ENCODE measurements around the gene TRIM59.

Gene TRIM59, protein sequence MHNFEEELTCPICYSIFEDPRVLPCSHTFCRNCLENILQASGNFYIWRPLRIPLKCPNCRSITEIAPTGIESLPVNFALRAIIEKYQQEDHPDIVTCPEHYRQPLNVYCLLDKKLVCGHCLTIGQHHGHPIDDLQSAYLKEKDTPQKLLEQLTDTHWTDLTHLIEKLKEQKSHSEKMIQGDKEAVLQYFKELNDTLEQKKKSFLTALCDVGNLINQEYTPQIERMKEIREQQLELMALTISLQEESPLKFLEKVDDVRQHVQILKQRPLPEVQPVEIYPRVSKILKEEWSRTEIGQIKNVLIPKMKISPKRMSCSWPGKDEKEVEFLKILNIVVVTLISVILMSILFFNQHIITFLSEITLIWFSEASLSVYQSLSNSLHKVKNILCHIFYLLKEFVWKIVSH

DNA sequence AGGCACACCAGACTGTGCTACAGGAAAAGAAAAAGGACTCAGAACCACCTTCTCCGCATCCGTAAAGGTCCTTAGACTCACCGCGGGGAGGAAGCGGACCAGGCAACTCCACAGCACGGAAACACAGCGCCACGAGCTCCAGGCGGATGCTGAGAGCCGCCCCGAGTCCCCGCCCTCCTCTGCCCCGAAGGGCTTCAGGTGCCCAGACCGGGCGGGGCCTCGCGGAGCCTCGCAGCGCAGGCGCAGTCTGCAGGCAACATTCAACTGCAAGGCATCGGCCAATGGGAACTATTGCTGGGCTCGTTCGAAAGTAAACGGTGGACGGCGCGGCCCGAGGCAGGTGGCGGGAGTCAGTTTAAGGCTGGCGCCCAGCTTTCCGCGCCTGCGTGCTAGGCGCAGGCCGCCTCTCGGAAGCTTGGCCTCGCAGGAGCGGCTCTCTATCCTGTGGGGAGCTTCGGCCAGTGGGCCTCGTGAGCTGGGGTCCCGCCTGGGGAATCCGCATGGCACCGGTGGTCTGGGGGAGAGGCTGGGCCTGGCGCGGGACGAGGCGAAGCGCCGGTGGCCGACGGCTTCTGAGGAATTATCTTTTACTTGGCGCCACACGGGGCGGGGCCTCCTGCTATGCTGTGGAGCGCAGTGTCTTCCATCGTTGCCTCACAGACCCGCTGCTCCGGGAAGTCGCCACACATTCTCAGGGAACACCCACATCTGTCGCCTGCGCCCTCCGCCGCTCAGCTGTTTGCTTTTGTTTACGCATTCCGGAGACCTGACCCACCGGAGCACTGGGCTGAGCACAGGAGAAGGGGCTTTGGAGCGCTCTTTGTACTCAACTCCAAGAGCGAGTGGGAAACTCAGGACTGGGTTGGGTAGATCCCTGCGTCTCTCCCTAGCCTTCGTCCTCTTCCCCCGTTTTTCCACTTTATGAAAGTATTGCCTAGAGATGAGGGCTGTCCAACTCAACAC lies at the start of gene TRIM59:
Gene TRIM59 (minus strand): TSS at position 151 of the 963 bp plus-strand sequence. CDS start 10,603 bp downstream, outside the sequence.
- DNase-seq (ENCODE audit: low read depth), result peak; percentile 93

DNA sequence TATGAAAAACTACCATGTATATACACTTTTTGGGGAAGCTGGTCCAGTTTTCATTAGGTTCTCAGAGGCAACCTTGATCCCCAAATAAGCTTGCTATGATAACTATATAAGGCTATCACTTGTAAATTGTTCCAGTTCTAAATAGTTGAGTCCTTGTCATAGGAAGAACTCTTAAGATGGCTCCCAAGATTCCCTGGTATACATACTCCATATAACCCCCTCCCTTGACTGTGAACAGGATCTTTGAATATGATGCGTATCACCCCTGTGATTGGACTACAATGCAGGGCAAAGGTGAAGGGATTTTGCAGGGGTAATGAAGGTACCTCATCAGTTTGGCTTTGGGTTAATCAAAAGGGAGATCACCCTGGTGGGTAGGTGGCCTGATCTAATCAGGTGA lies 48.6 kb upstream of the TRIM59 start:
- no peak for DNase-seq (ENCODE audit: low read depth)

DNA sequence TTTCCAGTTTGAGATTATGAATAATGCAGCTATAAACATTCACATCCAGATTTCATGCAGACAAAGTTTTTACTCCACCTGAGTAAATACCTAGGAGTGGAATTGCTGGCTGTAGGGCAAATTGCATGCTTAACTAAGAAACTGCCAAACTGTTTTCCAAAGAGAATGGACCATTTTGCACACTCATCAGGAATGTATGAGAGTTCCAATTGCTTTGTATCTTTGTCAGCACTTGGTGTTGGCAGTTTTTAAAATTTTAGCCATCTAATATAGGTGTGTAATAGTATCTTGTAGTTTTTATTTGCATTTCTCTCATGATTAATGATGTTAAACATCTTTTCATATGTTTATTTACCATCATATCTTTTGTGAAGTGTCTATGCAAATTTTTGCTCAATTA lies 40.6 kb upstream of the TRIM59 start:
- no peak for DNase-seq (ENCODE audit: low read depth)

DNA sequence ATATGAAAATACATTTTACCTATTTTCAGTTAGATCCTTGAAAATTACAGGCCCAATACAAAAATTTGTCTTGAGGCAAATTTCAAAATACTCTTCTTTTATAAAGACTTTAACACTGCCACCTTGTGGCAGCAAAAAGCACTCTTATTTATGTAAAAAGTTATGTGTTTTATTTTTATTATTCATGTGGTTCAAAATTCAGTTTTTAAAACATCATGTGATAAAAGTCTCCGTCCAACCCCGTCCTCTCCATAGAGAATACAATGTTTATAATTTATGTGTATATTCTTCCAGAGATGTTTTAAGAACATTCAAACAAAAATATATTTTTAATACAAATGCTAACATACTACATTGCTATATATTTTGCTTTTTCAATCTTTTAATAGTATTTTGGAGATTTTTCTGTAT lies 36.9 kb upstream of the TRIM59 start:
- no peak for DNase-seq (ENCODE audit: low read depth)

DNA sequence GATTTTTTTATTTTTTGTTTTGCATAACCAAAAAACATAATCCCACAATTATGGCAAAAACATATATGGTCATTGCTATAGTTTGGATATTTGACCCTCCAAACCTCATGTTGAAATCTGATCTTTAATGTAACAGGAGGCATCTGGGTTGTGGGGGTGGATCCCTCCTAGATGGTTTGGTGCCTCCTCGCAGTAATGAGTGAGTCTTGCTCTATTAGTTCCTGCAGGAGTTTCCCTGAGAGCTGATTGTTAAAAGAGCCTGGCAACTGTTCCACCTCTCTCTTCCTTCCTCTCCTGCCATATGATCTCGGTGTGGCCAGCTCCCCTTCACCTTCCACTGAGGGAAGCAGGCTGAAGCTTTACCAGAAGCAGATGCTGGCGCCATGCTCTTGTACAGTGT lies 33.2 kb upstream of the TRIM59 start:
- no peak for DNase-seq (ENCODE audit: low read depth)

DNA sequence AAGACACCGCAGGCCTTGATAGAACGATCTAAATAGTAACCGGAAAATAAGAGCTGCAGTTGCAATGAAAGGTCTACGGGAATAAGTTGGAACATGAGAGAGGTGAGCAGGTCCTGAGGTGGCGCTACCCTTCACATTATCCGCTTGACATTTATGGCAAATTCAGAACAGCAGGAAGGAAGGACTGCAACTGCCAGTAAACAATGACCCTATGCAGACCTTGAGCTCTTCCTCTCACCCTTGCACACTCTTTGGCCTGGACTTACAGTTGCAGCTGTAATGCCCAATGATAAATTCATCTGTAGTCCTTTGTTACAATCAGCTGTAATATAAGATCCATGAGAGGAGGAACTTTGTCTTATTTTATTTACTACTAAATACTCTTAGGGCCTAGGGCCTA lies 32.3 kb upstream of the TRIM59 start:
- no peak for DNase-seq (ENCODE audit: low read depth)

DNA sequence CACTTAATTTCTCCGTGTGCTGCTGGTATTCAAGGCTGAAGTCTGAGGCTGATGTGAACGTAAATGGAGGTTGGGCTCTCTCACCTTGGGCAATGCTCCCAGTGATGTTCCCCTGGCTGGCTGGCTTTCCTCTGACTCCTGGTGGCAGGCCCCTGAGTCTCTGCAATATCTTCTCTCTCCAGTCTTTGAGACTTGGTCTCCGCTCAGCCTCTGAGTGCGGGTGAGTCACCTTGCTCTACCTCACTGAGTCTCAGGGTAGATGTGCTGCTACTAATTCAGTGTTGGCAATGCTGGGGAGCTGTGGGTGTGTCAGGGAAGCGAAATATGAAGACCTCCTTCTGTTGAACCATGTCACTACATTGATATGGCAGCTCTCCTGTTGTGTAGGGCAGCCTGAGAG lies 31.3 kb upstream of the TRIM59 start:
- no peak for DNase-seq (ENCODE audit: low read depth)

DNA sequence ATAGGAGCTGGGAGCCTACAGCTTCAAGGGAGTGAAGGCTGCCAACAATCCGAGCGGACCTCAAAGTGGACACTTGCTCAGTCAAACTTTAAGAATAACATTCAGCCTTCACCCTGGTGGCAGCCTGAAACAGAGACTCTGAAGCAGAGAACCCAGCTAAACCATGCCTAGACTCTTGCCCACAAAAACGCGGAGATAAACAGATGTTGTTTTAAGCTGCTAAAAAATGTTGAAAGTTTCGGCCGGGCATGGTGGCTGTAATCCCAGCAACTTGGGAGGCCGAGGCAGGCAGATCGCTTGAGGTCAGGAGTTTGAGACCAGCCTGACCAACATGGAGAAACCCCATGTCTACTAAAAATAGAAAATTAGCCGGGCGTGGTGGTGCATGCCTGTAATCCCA lies 29.8 kb upstream of the TRIM59 start:
- no peak for DNase-seq (ENCODE audit: low read depth)

DNA sequence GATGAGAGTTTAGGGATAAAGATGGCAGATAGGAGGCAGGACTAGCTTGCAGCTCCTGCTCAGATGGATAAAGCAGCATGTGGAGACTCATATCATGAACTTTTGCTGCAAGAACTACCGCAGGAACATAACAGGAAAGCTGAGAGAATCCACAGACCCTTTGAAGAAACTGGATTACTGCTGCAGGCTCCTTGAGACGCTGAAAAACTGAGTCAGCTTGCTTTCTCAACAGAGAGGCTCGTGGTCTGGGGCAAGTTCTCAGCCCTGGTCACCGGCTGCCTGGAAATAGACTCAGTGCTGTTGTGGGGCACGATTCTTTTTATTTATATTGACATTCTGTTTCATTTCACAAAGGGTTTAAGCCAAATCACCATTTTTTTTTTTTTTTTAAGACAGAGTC lies 28.8 kb upstream of the TRIM59 start:
- DNase-seq (ENCODE audit: low read depth), result no peak

DNA sequence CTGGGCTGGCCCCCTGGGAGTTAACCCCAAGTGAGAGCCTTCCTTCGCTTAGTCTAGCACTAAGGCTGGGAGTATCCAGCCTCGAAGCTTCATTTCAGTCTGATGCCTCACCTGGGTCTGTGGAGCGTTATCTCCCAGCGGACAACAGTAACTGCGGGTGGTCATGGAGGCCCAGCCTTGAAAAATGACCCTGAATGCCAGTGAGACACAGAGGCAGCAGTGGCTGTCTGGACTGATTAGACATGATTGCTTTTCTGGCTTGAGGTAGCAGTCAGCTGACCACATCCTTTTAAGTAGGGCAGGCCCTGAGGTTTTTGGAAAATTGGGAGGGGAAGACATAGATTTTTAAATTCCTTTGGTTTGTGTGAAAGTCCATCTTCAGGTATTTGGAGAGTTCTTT lies 28.2 kb upstream of the TRIM59 start:
- no peak for DNase-seq (ENCODE audit: low read depth)

DNA sequence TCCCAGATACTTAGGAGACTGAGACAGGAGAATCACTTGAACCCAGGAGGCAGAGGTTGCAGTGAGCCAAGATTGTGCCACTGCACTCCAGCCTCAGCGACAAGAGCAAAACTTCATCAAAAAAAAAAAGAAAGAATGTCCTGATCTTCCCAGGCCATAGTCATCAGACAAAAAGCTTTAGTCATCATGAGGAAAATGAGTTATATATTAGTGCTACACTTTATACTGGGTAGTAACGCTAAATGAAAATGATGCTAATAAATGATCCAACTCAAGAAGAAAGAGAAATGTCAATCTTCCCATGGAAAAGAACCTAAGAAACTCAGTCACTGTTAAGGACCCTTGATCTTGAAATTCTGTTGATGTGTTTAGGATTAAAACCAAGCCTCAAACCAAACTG lies 26.3 kb upstream of the TRIM59 start:
- DNase-seq (ENCODE audit: low read depth), result no peak

DNA sequence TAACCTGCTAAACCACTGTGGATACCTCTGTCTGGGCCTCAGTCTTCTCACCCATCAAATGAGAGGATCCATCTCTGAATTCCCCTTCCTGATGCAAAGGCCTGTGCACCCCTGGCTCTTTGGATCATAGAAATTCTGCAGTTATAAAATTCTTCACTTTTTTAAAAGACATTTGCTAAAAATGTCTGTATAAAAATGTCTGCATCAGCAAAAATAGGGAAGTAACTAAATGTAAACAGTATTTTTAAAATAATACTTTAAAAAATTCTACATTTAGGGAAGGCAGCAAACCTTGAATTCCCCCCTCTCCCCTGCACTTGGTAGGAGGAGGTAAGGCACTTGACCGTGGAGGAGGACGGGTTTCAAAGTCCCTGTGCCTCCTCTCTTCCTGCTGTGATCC lies 25.6 kb upstream of the TRIM59 start:
- no peak for DNase-seq (ENCODE audit: low read depth)

DNA sequence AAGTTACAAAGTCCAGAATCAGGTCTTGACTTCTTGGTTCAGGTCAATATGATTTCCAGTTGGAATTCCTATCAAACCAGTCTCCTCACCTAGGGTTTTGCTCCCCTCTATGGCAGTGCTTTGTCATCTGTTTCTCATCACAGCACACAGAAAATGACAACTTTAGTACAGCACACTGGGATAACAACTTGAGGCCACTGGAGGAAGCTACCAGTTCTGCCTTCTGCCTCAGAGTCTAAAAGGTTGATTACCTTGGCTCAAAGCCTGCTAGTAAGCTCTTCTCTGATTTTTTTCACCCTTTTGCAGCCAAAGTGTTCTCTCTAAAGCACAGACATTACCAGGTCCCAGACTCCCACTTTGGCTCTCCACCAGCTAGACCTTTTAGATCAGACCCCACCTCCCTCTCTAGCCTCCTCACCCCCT lies 24.8 kb upstream of the TRIM59 start:
- DNase-seq (ENCODE audit: low read depth), result no peak

DNA sequence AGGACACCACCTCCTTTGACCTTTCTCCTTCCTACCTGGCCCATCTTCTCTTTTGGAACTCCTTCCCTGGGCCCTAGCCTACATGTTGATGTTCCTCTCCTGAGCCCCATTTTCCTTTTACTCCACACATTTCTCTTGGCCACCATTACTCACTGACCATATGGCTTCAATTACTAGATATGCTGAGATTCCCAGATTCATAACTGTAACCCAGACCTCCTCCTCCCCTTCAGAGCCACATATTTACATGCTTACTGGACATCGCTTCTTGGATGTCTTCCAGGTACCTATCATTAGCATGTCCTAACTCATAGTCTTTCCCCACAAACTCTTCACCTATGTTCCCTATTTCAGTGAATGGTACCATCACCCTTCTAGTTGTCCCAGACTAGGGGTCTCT lies 24.4 kb upstream of the TRIM59 start:
- no peak for DNase-seq (ENCODE audit: low read depth)

DNA sequence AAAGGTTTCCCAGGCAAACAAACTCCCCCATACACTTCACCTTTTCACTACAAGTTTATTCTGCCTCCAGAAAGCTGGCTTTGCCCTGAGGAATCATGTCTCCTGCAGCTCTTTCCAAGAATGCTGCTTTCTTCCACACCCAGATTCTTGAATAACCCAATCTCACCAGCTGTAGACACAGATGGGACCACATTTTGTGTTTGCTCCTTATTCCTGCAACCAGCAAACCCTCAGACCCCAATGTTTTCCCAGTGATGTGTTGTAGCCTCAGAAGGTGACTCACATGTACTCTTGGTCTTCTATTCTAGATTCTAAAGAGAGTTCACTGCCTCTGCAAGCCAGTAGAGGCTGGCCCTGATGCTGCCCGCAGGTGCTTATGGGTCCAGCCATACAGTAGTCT lies 23.6 kb upstream of the TRIM59 start:
- DNase-seq (ENCODE audit: low read depth), result no peak

DNA sequence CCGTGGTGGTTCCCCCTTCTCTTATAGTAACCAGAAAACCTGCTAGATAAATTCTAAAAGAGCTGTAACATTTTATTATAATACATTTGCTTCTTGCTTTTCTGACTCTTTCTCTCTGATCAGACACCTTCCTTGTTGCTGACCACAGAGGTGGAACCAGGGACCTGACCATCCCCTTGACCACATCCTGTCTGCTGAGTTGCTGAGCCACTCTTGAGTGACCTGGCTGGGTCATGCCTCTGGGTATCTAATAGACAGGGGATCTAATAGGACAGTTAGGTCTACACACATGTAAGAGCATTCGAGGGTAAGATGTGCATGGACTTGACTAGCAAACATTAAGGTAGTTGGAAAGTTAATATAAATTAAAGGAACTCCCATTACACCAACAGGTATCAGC lies 22.8 kb upstream of the TRIM59 start:
- DNase-seq (ENCODE audit: low read depth), result no peak

DNA sequence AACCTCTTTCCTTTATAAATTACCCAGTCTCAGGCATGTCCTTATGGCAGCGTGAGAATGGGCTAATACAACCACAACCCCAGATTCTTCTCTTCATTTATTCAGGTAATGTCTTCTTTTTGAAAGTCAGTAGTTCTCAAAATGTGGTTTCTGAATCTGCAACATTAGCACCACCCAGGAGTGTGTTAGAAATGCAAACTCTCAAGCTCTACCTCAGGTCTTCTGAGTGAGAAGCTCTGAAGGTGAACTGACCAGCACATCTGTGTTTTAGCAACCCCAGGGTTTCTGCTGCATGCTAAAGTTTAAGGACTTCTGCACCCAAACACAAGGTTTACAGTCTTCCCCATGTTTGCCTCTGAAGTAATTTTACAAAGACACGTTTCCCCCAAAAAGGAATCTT lies 22.3 kb upstream of the TRIM59 start:
- DNase-seq (ENCODE audit: low read depth), result no peak

DNA sequence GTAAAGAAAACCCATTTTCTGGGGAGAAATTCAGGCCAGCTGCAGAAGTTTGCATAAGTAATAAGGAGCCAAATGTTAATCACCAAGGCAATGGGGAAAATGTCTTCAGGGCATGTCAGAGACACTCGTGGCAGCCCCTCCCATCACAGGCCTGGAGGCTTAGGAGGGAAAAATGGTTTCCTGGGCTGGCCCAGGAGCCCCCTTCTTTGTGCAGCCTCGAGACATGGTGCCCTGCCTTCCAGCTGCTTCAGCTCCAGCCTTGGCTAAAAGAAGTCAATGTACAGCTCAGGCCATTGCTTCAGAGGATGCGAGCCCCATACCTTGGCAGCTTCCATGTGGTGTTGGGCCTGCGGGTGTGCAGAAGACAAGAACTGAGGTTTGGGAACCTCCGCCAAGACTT lies 20.6 kb upstream of the TRIM59 start:
- no peak for DNase-seq (ENCODE audit: low read depth)

DNA sequence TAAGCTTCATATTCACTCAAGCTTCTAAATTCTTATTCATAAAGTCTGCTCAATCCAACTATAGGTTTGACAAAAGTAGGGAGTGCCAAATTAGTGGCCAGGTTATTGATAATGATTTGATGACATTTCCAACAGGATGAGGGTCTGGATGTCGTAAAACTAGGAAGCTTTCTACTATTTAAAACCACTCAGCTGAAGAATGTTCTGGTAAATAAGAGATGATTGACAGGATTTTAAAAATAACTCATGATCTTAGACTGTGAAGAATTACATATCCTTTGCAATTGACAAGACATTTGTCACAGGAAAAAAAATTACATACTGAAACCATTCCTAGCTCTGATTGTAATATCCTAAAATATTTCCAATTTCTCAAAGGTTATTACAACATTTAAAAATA lies 15.4 kb upstream of the TRIM59 start:
- DNase-seq (ENCODE audit: low read depth), result no peak

DNA sequence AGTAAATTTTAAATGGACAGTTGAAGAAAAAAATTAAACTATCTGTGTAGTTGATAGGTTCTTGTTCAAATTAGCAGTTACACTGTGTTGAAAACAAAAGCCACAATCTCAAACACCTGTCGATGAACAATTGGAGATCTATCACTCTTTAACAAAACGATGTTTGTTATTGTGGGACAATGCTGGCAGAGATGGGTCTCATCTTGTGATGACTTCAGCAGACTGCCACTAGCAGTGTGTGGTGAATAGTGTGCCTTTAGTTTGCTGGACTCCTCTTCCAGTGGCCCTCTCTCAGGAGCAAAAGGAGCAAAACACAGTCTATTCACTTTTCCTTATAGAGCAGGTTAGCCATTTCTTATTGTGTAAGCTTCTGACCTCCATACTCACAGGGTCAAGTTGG lies 14.7 kb upstream of the TRIM59 start:
- no peak for DNase-seq (ENCODE audit: low read depth)

DNA sequence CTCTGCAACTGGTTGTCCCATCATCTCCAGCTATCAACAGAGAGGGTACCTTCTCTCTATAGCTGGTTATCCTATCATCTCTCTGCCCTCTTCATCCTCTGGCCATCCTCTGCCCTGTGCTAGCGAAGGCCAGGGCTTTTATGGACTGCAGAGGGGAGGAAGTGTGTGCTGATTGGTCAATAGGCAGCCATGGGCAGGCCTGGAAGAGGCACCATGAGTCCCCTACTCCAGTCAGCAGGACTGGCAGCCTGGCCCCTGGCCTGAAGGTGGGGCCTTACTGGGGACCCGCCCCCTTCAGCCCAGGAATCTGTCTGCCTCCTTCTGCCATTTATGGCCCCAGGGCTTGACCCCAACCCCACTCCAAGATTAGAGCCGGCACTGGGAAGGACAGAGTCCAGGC lies 10.4 kb upstream of the TRIM59 start:
- no peak for DNase-seq (ENCODE audit: low read depth)

DNA sequence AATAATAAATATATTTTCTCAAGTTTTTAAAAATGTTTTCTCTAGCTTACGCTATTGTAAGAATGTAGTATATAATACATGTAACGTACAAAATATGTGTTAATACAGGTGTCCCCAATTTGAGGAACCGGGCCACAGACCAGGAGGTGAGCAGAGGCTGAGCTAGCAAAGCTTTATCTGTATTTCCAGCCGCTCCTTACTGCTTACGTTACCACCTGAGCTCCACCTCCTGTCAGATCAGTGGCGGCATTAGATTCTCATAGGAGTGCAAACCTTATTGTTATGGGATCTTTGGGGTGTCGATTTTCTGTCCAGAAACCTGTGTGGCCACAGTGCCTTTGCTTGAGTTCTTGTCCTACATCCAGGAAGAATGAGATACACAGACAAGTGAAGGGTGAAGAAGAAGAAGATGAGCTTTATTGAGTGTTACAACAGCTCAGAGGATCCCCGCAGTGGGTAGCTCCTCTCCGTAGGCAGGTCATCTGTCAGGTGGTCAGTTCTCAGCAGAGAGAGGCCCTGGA lies 9.9 kb upstream of the TRIM59 start:
- no peak for DNase-seq (ENCODE audit: low read depth)

DNA sequence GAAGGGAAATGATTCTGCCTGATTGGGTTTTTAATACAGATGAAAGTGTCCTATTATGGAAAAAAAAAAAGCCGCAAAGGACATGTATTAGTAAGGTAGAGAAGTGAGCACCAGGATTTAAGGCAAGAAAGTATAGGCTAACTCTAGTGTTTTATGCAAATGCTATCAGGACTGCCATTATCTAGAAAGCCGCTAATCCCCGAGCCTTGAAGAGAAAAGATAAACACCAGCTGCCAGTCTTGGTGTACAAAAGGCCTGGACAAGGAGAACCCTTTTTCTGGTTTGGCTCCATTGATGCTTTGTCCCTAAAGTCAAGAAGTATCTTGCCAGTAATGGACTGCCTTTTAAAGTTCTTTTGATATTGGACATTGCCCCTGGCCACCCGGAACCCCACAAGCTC lies 8.6 kb upstream of the TRIM59 start:
- no peak for DNase-seq (ENCODE audit: low read depth)
